SHP77 treated with DMSO at 0.1 percent for 48 hours (cell line): ENCODE measurements around the gene KCNG2.

Experiments
- DNase-seq: peaks from one replicate; lab custom pipeline; 2025; lab: John Stamatoyannopoulos, UW

The KCNG2 gene

GRCh38 chr18:79819064-79819967 is 21.6 kb downstream of the KCNG2 start:
- no peak for DNase-seq

- no peak for DNase-seq
Observed at GRCh38 chr18:79819968-79820351, 22.2 kb downstream of the KCNG2 start.

DNA sequence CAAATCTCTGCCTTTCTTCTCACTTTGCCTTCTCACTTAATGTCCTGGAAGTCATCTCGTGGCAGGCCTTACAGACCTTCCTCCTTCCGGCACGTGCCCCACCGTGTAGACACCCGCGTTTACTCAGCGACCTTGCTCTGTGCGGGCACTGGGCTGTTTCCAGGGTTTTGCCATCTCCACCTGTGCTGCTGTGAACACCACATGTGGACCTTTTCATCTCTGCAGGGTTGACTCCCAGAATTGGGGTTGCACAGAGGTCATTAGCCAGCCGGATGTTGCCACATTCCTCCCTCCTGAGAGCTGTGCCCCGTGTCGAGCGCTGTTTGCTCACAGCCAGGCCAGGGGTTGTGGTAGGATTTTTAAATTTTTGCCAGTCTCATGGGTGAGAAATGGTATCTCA is 25.4 kb downstream of the KCNG2 start:
- no peak for DNase-seq

- DNase-seq: no peak
Observed at GRCh38 chr18:79825913-79826312, 28.2 kb downstream of the KCNG2 start.

GRCh38 chr18:79826966-79827365 is 29.2 kb downstream of the KCNG2 start:
- no peak for DNase-seq

GRCh38 chr18:79828258-79828657 is 30.5 kb downstream of the KCNG2 start:
- DNase-seq: no peak

- DNase-seq: no peak
Observed at GRCh38 chr18:79829136-79829854, 31.6 kb downstream of the KCNG2 start.

- no peak for DNase-seq
Observed at GRCh38 chr18:79832169-79832568, 34.4 kb downstream of the KCNG2 start.

- DNase-seq: no peak
Observed at GRCh38 chr18:79834834-79835233, 37.1 kb downstream of the KCNG2 start.

- no peak for DNase-seq
Observed at GRCh38 chr18:79841936-79842335, 44.2 kb downstream of the KCNG2 start.

GRCh38 chr18:79844999-79845563 is 47.3 kb downstream of the KCNG2 start:
- no peak for DNase-seq

DNA sequence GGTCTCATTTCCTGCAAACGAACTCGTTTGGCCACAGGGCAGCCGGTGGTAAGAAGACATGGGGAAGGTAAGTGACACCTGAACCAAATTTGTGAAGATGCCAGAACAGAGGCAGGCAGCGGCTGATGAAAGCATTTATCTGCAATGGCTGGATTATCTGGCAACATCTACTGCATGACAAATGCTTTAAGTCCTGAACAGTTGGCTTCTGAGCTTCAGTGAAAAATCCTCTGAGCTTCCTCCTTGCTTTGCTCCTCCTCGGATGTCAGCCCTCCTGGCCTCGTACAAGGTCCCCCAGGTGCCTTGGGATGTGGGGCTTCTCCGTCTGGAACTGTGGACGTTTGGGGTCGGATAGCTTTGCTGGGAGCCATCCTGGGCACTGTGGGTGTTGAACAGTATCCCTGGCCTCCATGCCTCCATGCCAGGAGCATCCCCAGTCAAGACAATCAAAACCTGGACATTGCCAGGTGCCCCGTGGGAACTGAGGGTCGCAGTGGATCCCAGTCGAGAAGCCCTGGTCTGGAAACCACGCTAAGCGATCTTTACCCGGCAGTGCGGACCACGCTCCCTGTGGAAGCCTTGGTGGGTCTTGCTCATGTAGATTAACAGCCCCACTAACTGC is 49.3 kb downstream of the KCNG2 start:
- no peak for DNase-seq

- DNase-seq: no peak
Observed at GRCh38 chr18:79847606-79848293, 50.0 kb downstream of the KCNG2 start.

DNA sequence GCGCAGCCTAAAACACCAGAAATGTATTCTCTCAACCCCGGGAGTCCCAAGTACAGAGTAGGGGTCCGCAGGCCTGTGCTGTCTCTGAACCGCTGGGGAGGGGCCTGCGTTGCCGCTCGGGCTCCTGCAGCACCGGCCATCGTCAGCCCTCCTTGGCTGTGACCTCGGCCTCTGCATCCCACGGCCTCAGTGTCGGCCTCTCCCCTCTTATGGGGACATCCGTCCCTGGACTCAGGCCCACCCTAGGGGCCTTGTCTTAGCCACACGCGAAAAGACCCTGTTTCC is 50.5 kb downstream of the KCNG2 start:
- DNase-seq: no peak

DNA sequence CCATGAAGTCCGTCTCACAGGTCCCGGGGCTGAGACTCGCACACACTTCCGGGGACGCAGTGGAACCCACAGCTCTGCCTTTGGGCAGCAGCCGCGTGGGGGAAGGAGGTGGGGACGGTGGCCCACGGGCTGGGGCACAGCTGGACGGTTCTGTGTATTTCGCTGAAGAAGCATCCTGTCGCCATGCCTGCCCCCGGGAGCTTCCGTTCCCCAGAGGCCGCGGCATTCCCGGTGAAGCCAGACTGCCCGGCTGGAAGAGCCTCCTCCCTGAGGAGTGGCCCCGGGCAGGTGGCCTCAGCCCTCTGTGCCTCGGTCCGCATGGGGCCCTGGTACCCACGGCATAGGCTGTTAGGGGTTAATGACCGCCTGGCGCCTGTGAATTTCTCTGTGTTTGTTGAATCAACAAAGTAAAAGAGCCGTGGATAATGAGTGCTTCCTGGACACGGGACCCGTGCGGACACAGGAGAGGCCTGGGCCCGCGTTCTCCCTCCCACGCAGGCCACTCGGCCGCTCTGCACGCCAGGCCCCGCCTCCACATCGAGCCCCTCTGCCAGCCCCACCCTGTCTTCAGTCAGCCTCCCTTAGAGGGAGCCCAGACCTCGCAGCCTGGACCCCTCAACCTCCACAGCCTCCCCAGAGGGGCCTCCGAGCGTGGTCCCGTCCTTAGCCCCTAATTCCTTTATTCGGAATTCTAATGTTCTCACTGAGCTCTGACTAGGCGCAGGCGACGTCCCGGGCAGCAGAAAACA is 51.0 kb downstream of the KCNG2 start:
- DNase-seq: no peak

GRCh38 chr18:79849328-79850207 is 51.8 kb downstream of the KCNG2 start:
- DNase-seq: no peak

GRCh38 chr18:79850731-79851130 is 53.0 kb downstream of the KCNG2 start:
- DNase-seq: no peak

DNA sequence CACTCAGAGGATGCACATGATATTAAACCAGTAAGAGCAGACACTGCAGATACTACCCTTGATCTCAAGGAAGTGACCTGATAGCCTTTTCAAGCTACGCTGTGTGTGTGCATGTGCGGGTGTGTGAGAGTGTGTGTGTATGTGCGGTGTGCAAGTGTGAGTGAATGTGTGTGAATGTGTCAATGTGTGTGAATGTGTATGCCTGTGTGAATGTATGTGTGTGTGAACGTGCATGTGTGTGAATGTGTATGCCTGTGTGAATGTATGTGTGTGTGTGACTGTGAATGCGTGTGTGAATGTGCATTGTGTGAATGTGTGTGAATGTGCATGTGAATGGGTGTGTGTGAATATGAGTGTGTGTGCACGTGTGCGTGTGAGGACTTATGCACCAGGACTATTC is 53.8 kb downstream of the KCNG2 start:
- DNase-seq: no peak

GRCh38 chr18:79851950-79852349 is 54.2 kb downstream of the KCNG2 start:
- no peak for DNase-seq

DNA sequence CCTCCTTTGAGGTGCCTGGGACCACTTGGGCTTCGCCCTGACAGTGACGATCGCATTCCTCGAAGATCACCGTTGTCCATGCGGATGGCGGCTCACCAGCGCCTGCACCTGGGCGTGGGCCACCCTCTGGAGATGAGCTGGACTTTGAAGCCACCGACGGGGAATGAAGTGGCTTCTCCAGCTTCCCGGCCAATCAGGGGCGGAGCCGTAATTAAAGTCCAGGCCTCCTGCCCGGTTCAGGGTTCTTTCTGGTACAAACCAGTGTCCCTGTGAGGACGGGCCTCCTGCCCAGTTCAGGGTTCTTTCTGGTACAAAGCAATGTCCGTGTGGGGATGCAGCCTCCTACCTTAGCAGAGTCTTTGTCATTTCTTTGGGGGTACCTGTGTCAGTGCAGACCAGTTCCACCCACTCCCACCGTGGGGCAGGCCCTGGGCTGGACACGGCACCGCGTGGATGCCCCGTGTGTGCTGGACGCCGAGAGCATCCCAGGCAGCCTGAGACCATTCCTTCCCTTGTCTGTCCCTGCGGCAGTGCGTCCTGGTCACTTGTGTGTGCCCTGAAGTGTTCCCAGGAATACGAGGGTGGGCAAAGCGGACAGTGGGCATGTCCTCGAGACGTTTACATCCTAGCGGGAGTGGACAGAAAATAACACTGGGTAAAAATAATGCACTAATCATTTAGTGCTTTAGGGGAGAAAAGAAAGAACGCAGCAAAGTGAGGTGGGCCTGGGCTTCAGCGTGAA is 55.0 kb downstream of the KCNG2 start:
- no peak for DNase-seq
